Gastrocnemius medialis (tissue), 4 donors: ENCODE data around the gene PTPRN2.

Experiments
- POLR2A ChIP-seq, 2 donors: fragments of 450-650 bp; IDR thresholded peaks; one replicate each; pipeline ENCODE4 v1.6.1; 2017; ENCODE audit warnings: antibody characterized with exemption in 2 of 2, mild to moderate bottlenecking in 2 of 2, moderate library complexity in 2 of 2
- TF ChIP-seq, protein P1 (sequence below), 5 experiments: fragments of 450-650 bp in 3 of 5; fragments of 200-600 bp in 2 of 5; sonication (generic) in 2 of 5; IDR thresholded peaks in 4 of 5; conservative IDR thresholded peaks in 1 of 5; 1 replicate in 4 of 5; 2 replicates in 1 of 5; pipeline ENCODE4 v1.5.1; 2016 to 2019; ENCODE audit warnings: antibody characterized with exemption in 5 of 5, mild to moderate bottlenecking in 3 of 5, moderate library complexity in 3 of 5

DNA sequence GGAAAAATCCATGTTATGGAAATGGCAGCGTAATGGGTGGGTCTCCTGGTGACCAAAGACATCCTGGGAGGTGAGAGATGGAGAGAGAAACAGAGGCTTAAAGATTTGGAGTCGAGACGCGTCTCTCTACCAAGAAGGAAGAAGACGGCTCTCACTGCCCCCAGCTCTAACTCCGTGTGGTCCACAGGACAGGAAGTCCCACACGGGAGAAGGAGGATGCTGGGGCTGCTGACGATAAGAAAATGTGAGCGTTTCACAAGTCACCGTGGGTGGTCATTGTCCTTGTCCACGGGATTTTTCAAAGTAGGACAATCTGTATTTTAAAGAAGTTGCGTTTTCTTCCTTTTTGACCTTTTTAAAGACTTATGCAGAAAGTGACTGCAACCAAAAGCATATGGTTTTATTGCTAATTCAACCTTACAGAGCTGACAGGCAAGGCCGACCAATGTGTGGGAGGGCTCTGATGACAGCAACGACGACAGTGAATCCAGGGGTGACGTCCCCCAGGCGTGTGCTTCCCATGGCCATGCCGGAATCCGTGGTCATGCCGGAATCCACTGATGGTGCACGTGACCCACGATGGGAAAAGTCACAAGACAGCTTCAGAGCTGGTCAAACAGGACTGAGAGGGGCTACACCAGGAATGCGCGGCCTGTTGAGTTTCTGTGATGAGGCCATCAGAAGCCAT, 341.2 kb downstream of the PTPRN2 start:
- TF ChIP-seq, protein P1, sequence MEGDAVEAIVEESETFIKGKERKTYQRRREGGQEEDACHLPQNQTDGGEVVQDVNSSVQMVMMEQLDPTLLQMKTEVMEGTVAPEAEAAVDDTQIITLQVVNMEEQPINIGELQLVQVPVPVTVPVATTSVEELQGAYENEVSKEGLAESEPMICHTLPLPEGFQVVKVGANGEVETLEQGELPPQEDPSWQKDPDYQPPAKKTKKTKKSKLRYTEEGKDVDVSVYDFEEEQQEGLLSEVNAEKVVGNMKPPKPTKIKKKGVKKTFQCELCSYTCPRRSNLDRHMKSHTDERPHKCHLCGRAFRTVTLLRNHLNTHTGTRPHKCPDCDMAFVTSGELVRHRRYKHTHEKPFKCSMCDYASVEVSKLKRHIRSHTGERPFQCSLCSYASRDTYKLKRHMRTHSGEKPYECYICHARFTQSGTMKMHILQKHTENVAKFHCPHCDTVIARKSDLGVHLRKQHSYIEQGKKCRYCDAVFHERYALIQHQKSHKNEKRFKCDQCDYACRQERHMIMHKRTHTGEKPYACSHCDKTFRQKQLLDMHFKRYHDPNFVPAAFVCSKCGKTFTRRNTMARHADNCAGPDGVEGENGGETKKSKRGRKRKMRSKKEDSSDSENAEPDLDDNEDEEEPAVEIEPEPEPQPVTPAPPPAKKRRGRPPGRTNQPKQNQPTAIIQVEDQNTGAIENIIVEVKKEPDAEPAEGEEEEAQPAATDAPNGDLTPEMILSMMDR (IDR thresholded peaks at IDR 0.05 in 4 of 5, conservative IDR thresholded peaks at IDR 0.05 in 1 of 5) = no peak
- no peak for TF ChIP-seq POLR2A (IDR thresholded peaks at IDR 0.05)
